ENCODE measurements around the gene PIK3C2G. TPM values are rescaled to one million over a fixed set of nuclear protein-coding genes. Genes with fewer than 3 reads are reported as not detected.

Gene PIK3C2G
- polyA plus RNA-seq, 3 donors: not detected

GRCh38 chr12:18580291-18580690 is 319.0 kb downstream of the PIK3C2G start:
- no peak overlapping the region for H3K9ac ChIP-seq (ENCODE audit: insufficient read depth, low read length, poor library complexity, severe bottlenecking)
- Mint-ChIP-seq H3K9me3 (peaks cover 4 to 22% (median 11%) of the 10 kb centered on the region in 7 donors), H3K4me1 (no peaks in the 10 kb centered on the region), H3K27ac (no peak overlapping the region), H3K27me3 (ENCODE audit: low read depth in 3 of 3) (no peaks in the 10 kb centered on the region), H3K4me3 (no peak overlapping the region), H3K36me3 (no peaks in the 10 kb centered on the region)
- no peaks in the 10 kb centered on the region for H3K27me3 ChIP-seq (ENCODE audit: control insufficient read depth in 2 of 2, insufficient read depth in 2 of 2, low read length in 2 of 2)
- DNase-seq: no peak
- no peak overlapping the region for H2AFZ ChIP-seq (ENCODE audit: insufficient read depth, low read depth, low read length, poor library complexity, severe bottlenecking)
- H3K36me3 ChIP-seq (replicated peaks in 1 of 2; ENCODE audit: control insufficient read depth in 1 of 2, insufficient read depth in 2 of 2, low read length in 2 of 2): no peaks in the 10 kb centered on the region
- no peak overlapping the region for H3K4me2 ChIP-seq (replicated peaks; ENCODE audit: extremely low read depth, low read length, poor library complexity, severe bottlenecking)
- H3K79me2 ChIP-seq (ENCODE audit: insufficient read depth, low read length): no peaks in the 10 kb centered on the region
- intact Hi-C loops (cut with micrococcal nuclease): no loop called here
- TF ChIP-seq CTCF (IDR thresholded peaks at IDR 0.05): no peak
- no peaks in the 10 kb centered on the region for H4K20me1 ChIP-seq (ENCODE audit: insufficient read depth, low read length)
- H3K9me3 ChIP-seq (replicated peaks in 1 of 2; ENCODE audit: control insufficient read depth in 1 of 2, insufficient read depth in 1 of 2, low read length in 2 of 2): peaks cover 11 to 12% of the 10 kb centered on the region in 2 donors
- WGBS (ENCODE audit: insufficient coverage): no CpG with 5 or more reads among the region's 3 CpGs
- H3K27ac ChIP-seq (ENCODE audit: low read depth in 1 of 2, low read length in 2 of 2): no peak overlapping the region
- no peak overlapping the region for H3K4me3 ChIP-seq (replicated peaks in 1 of 3; ENCODE audit: low read depth in 2 of 3, low read length in 3 of 3)
- H3K4me1 ChIP-seq (ENCODE audit: control insufficient read depth in 1 of 2, insufficient read depth in 2 of 2, low read length in 2 of 2): no peaks in the 10 kb centered on the region

- no peak overlapping the region for H3K4me2 ChIP-seq (replicated peaks; ENCODE audit: extremely low read depth, low read length, poor library complexity, severe bottlenecking)
- no CpG with 5 or more reads among the region's 2 CpGs for WGBS (ENCODE audit: insufficient coverage)
- peaks cover 5 to 23% (median 14%) of the 10 kb centered on the region in 7 donors for H3K9me3 Mint-ChIP-seq
Observed at GRCh38 chr12:18580706-18581105, 319.4 kb downstream of the PIK3C2G start.

More at GRCh38 chr12:18580706-18581105, 319.4 kb downstream of the PIK3C2G start:
- no peak overlapping the region for H3K4me3 ChIP-seq (replicated peaks in 1 of 3; ENCODE audit: low read depth in 2 of 3, low read length in 3 of 3)
- H3K27ac ChIP-seq (ENCODE audit: low read depth in 1 of 2, low read length in 2 of 2): no peak overlapping the region
- intact Hi-C loops (cut with micrococcal nuclease): no loop called here
- no peaks in the 10 kb centered on the region for H3K4me1 ChIP-seq (ENCODE audit: control insufficient read depth in 1 of 2, insufficient read depth in 2 of 2, low read length in 2 of 2)
- H3K36me3 ChIP-seq (replicated peaks in 1 of 2; ENCODE audit: control insufficient read depth in 1 of 2, insufficient read depth in 2 of 2, low read length in 2 of 2): no peaks in the 10 kb centered on the region
- H3K27ac Mint-ChIP-seq: no peak overlapping the region
- no peak for TF ChIP-seq CTCF (IDR thresholded peaks at IDR 0.05)
- H3K9me3 ChIP-seq (replicated peaks in 1 of 2; ENCODE audit: control insufficient read depth in 1 of 2, insufficient read depth in 1 of 2, low read length in 2 of 2): peaks cover 11 to 12% of the 10 kb centered on the region in 2 donors
- no peaks in the 10 kb centered on the region for H3K27me3 Mint-ChIP-seq (ENCODE audit: low read depth in 3 of 3)
- no peaks in the 10 kb centered on the region for H3K4me1 Mint-ChIP-seq
- no peak for DNase-seq
- no peak overlapping the region for H3K9ac ChIP-seq (ENCODE audit: insufficient read depth, low read length, poor library complexity, severe bottlenecking)
- no peak overlapping the region for H2AFZ ChIP-seq (ENCODE audit: insufficient read depth, low read depth, low read length, poor library complexity, severe bottlenecking)
- H4K20me1 ChIP-seq (ENCODE audit: insufficient read depth, low read length): no peaks in the 10 kb centered on the region
- H3K36me3 Mint-ChIP-seq: no peaks in the 10 kb centered on the region
- no peak overlapping the region for H3K4me3 Mint-ChIP-seq
- no peaks in the 10 kb centered on the region for H3K79me2 ChIP-seq (ENCODE audit: insufficient read depth, low read length)
- H3K27me3 ChIP-seq (ENCODE audit: control insufficient read depth in 2 of 2, insufficient read depth in 2 of 2, low read length in 2 of 2): no peaks in the 10 kb centered on the region

All from CD14-positive monocyte (primary cell).